Measurements from ENCODE around the gene HECTD2. TPM values are rescaled to one million over a fixed set of nuclear protein-coding genes. Genes with fewer than 3 reads are reported as not detected.

The HECTD2 gene
- total RNA-seq, 4 donors from 2014 or later, result 9.6 to 20.5 (median 20.3) TPM

GRCh38 chr10:91409069-91409868 lies 875 bp upstream of the HECTD2 start:
- no peak for TF ChIP-seq CTCF (IDR thresholded peaks at IDR 0.05; ENCODE audit: low read depth)

DNA sequence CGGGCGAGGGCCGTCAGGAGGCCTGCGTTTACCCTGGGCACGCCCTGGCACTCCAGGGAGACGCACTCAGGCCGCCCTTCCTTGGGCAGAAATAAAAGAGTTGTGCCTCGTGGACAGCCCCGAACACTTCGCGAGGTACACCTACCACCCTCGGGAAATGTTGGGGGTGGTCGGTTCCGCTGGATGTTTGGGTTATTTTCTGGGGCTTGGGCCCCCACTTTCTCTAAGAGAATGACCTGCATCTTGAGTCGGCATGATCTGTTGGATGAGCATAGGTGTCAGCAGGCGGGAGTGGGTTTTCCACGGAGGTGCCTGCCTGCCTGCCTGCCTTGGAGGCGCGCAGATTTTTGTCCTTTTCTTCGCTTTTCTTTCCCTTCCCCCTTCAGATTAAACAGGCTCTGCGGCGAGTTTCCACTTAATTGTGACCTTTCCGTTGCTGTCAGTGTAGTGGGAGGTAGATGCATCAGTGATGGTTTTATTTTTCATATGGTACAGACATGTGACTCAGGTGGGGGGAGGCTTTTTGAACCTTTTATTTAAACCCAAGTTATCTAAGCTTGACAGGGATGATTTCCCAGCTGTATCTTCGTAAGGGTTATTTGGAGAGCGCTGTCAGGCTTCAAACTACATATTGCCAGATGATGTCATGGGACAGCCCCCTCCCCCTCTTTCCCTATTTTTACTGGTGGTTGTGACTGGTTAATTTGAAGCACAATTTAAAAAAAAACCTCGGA lies 661 bp downstream of the HECTD2 start:
- no peak for TF ChIP-seq CTCF (IDR thresholded peaks at IDR 0.05; ENCODE audit: low read depth)

DNA sequence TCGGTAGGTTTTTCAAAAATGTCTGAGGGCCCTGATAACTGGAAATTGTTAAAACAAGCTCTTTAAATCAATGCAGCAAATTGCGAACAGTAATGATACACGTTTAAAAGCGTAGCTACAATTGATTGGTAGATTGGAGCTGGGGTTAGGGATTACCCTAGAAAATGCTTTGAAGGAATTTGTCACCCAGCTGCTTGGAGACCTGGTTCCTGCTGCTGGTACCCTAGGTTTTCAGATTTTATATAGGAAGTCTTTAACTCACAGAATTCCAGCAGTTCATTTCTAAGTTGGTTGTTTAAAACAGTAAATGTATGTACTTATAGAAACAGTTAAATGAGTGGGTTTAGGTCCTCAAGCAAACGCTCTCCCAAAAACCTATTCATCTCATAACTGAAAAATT lies 1.5 kb downstream of the HECTD2 start:
- TF ChIP-seq CTCF (IDR thresholded peaks at IDR 0.05; ENCODE audit: low read depth), result no peak

- no peak for TF ChIP-seq CTCF (IDR thresholded peaks at IDR 0.05; ENCODE audit: low read depth)
Observed at GRCh38 chr10:91412354-91413087, 2.4 kb downstream of the HECTD2 start.

GRCh38 chr10:91415816-91416215 lies 5.7 kb downstream of the HECTD2 start:
- TF ChIP-seq CTCF (IDR thresholded peaks at IDR 0.05; ENCODE audit: low read depth), result no peak

DNA sequence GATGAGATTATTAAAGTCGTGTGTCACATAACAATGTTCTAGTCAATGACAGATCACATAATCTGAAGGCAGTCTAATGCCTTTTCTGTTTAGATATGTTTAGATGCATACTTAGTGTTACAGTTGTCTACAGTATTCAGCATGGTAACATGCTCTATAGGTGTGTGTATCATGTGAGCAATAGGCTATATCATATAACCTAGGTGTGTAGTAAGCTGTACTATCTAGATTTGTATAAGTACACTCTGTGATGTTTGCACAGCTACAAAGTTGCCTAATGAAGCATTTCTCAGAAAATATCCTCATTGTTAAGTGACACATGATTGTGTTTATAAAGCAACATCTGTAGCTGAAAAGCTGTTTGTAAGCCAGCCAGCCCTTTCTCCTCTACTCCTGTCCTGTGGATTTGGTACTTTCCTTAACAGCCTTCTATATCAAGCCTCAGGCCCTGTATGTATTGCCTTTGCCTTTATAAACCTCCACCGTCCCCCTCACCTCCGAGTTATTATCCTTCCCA lies 6.3 kb downstream of the HECTD2 start:
- no peak for TF ChIP-seq CTCF (IDR thresholded peaks at IDR 0.05; ENCODE audit: low read depth)

GRCh38 chr10:91418416-91418815 lies 8.3 kb downstream of the HECTD2 start:
- no peak for TF ChIP-seq CTCF (IDR thresholded peaks at IDR 0.05; ENCODE audit: low read depth)
